HUDEP-2 (cell line): Measurements from ENCODE around the gene AMPH.

Source experiments
- DNase-seq, 76 experiments: peaks; one replicate each; lab custom pipeline; 2025; ENCODE audit not compliant: unreplicated experiment in 76 of 76; lab: John Stamatoyannopoulos, UW

The AMPH gene

DNA sequence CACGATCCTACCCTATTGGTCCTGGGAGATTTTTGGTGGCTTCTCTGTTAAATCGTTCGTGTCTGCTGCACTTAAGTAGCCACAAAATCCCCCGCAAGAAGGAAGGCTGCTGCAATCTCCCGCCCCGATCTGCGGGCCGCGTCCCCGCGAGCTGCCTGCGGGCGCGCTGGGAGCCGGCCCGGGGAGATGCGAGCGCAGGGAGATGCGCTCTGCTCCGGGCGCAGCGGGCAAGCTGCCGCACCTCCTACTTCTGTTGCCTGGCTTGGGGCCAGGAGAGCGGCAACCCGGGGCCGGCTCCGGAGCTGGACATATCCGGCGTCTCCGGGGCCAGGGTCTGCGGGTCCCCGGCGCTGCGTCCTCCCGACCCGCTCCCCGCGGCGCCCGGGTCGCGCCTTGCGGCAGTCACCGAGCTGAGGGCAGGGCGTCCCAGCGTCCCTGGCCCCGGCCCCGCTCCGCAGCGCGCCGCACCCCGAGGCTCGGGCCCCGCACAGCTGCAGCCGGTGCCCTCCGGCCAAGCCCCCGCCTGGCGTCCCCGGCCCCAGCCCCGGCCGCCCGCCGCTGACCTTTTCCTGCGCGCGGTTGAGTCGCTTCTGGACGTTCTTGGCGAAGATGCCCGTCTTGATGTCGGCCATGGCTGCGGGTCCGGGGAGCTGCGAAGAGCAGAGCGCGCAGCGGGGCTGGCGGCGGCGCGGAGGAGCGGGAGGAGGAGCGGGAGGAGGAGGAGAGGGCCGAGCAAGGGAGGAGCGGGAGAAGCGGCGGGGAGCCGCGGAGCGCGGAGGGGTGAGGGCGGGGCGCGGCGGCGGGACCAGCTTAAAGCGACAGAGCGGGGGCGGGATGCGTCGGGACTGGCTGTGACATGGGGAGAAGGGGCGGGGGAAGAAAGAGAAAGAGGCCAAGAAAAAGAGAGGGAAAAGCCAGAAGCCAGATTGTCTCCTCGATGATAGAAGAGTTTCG, at the start of gene AMPH:
Gene AMPH (minus strand): TSS at position 654 of the 954 bp plus-strand sequence. CDS start 22 bp downstream, at position 632.
- peak in 3 of 76 experiments; percentile 1 to 10 (median 3) for DNase-seq

DNA sequence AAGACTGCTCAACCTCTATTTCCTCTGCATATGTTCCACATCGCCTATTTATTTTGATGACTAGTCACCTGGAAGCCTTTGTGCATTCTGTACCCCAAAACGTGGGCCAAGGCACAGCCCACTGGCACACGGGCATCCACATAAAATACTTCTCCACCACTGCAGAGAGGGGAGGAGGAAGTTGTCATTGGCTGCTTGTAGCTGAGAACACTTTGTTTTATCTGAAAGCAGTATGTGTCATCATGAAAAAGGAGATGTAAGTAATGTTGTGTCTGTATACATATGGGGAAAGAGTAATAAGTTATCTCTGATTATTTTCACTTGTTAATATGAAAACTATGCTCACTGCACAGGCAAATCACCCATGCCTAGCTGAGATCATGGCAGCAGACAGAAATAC, 48.2 kb upstream of the AMPH start:
- no peak for DNase-seq

DNA sequence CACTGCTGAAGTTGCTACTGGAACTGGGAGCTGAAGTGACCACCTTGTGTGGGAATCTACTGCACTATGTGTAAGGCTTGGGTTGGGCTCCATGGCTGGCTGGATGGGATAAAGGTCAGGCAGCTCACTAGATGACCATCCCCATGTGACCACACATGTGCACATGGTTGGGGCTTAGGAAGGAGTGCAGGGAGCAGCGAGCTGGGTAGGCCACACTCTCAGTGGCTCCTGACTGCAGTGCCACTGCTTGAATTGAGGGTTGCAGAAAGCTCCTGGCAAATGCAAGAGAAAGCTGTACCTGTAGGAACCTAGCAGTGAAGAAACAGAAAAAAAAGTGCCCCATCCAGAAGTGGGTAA, 47.5 kb upstream of the AMPH start:
- DNase-seq, result no peak

DNA sequence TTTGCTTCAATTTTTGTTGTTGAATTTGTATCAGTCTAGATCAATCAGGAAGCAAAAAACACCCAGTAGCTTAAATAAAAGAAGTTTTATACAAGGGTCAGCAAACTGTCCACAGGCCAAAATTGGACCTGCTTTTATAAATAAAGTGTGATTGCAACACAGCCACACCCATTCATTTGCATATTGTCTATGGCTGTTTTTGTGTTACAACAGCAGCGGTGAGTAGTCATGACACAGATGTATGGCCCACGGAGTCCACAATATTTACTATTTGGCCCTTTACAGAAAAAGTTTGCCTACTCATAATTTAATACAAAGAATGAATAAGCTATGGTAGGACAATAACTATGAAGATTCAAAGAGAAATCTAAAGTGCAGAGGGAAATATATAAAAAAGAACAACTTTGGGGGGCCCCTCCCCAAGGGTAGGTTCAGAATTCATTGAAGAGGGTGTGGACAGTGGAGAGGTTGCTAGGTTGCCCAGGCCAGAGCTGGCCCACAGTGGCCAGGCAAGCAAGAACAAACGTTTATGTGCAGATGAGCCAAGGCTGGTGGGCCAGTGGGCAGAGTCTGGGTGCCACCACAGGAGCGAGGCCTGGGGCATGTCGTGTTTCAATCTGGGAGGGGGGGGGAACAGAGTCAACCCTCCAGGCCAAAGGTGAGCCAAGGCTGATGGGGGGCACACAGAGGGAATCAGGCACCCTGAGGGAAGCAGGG, 47.0 kb upstream of the AMPH start:
- DNase-seq, result no peak

DNA sequence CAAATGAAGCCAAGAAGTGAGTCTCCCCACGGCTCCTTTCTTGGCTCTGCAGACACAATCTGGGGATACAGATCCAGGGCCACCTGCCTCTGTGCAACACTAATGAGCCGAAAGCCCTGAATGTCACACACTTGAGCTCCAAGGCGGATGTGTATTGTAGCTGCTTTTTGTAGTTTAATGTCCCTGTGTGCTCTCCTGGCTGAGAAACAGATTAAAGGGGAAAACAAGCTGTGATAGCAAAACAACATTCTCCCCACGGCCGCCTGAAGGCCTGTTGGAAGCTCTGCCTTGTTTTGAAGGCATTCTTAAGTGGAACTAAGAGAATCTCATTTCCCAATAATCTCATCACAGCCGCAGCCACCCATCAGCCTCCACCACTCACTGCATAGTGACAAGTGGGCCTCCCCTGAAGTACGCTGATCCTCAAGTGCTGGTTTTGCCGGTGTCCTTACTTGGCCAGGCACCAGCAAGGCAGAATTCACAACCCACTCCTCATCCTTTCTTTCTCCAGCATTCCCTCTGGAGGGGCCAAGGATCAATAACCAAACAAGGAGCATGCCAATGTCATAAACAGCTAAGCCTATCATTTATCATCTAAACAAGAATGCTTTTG, 44.4 kb upstream of the AMPH start:
- DNase-seq, result no peak

DNA sequence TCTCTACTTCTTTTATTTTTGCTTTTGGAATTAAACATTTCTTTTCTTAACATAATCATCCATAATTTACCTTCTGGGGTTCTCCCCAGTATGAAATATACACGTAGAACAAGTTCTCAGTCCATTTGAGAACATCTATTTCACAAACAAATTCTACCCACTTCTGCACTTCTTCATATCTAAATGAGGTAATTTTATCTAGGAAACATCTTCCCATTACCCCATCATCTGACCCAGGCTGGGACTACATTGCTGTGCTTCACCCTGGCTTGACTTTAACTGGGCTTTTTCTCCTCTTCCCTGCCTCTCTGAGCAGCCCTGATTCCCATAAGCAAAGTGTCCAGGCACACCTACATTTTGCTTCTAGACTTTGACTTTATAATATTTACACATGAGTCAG, 43.3 kb upstream of the AMPH start:
- no peak for DNase-seq

DNA sequence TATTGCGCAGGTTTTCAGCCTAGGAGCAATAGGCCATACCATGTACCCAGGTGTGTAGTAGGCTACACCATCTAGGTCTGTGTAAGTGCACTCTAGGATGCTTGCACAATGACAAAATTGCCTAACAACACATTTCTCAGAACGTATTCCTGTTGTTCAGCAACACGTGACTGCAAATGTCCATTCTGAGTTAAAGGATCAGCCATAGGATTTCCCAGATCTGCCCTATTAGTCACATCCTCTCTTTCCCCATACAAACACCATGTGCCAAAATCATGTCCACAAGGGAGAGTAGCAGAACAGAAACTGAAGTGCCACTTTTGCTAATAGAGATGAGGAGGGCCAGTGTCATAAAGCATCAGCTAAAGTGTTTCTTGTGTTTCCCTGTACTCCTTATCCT, 42.6 kb upstream of the AMPH start:
- no peak for DNase-seq

DNA sequence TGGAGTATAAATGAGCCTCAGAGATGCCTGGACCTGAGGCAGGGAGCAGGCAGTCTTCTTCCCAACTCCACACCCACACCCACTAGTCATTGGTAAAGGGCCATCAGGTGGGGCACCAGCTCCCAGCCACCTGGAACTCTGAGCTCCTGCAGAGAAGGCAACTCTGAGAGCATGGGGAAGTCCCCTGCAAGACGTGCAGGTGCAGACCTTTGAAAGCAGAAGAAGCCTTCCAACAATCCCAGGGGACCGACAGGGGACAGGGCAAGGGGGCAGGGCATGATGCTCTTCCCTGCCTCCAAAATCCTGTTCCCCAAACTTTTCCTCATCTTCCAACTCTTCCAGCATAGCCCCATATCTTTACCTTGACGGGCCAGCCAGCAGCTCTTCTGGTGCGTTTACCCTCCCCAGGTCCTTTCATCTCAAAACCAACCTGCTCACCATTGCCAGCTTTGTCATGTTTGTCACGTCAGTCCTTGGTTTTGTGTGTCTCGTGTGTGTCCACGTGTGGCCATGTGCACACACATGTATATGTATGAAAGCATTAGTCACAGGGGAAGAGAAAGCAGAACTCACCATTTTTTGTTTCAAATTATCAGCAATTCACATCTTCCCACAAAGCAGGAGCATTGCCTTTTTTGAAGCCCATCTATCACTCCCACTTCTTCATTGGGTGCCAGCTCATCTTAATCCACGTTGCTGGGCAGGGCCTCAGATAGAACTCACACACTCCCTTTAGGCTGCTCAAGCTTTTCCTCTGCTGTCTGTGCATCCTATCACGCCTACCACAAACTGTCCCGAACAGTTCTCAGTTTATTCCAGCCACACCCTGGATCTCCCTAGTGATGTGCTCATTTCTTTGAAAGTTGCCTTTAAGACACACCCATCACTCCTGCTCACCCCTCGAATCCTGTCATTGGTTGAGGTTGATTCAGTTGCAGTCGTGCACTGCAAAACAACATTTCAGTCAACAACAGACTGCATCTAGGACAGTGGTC, 41.0 kb upstream of the AMPH start:
- no peak for DNase-seq

DNA sequence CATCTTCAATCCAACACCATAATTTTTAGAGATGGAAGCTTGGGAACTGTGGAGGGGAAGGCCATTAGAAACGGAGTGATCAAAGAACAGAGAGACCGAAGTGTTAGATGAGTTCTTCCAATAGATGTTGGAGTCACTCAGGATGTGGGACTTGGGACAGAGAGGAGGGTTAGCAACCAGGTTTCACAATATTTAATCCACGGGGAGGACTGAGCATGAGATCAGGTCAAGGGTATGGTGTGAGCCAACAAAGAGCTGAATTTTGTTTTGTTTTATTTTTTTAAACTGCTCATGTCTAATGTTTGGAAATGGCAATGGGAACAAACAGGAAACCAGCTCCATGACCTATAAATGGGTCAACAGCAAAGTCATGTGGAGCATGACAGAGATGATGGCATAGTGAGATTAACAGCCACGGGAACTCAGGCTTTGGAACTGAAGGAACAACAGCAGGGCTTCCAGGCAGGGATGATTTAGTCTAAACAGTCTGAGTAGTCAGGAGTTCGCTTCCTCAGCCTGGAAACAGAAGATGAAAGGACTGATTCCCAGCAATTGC, 38.9 kb upstream of the AMPH start:
- DNase-seq, result no peak

DNA sequence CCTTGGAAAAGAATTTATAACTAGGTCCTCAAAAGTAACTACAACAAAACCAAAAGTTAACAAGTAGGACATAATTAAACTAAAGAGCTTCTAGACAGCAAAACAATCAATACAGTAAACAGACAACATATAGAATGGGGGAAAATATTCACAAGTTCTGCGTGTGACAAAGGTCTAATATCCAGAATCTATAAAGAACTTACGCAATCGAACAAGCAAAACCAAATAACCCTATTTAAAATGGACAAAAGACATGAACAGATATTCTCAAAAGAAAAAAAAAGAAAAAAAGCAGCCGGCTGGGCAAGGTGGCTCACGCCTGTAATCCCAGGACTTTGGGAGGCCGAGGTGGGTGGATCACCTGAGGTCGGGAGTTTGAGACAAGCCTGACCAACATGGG, 33.8 kb upstream of the AMPH start:
- no peak for DNase-seq

DNA sequence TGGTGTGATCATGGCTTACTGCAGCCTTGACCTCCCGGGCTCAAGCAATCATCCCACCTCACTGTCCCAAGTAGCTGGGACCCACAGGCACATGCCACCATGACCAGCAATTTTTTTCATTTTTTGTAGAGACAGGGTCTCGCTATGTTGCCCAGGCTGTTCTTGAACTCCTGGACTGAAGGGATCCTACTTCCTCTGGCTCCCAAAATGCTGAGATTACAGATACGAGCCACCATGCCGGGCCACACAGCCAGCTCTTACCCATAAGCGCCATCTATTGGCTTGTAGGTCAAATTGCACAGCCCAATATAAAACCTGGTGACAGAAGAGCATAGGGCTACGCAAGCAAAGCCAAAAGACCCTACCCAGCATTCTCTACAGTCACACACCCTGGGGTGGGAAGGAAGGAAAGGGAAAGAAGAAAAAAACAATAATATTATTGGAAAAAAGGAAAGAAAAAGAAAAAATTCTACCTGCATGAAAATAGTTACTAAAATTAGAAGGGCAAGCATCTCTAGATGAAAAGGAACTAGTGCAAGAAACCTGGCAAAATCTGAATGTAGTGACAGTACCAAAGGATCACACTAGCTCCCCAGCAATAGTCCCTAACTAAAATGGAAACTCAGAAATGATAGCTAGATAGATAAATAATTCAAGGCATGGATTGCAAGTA, 29.4 kb upstream of the AMPH start:
- peak in 23 of 76 experiments; percentile 1 to 53 (median 10) for DNase-seq

DNA sequence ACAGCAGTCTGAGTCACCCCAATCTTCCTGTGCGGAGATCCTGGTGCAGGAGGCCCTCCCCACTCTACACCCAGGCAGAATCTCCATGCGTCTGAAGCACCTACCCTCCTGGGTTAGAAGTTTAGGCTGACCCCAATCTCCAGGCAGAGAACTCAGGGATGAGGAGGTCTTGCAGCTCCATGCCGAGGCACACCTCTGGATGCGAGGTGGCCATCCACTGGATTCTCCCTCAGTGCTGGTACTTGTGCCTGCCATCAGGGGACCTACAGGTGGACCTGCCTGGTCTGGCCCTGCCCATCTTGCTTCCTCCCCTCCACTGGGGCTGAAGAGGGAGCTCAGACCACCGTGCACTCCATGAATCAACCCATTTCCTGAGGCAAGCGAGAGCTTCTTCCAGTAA, 28.8 kb upstream of the AMPH start:
- no peak for DNase-seq

DNA sequence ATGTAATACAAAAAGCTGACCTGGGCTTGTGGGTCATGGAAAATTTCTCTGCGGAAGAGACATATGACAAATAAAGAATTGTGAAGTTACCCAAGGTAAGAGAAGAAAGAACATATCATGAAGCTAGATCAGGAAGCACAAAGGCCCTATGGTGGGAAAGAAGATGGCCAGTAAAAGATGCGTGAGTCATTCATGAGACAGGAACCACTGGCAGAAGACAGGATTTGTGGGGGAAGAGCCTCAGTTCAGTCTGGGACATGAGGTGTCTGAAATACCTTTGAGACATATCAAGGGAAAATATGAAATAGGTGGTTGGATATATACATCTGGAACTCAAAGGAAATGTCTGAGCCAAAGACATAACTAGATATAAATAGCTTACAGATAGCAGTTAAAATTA, 27.7 kb upstream of the AMPH start:
- DNase-seq, result no peak

DNA sequence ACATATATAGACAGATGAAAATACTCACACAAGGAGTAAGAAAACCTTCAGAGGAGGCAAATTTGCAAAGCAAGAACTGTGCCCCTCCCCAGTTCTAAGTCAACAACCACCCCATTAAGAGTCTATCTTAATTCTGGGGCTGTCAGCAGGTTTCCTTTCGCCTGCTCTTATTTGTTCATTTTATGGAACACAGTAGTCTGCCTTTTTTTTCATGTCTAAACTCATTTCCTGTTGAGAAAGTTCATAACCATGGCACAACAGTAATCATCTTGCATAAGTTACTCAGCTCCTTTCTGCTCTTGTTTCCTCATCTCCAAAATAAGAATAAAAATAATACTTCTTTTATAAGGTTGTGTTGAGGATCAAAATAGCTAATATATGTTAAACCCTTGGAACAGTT, 25.8 kb upstream of the AMPH start:
- DNase-seq, result no peak

DNA sequence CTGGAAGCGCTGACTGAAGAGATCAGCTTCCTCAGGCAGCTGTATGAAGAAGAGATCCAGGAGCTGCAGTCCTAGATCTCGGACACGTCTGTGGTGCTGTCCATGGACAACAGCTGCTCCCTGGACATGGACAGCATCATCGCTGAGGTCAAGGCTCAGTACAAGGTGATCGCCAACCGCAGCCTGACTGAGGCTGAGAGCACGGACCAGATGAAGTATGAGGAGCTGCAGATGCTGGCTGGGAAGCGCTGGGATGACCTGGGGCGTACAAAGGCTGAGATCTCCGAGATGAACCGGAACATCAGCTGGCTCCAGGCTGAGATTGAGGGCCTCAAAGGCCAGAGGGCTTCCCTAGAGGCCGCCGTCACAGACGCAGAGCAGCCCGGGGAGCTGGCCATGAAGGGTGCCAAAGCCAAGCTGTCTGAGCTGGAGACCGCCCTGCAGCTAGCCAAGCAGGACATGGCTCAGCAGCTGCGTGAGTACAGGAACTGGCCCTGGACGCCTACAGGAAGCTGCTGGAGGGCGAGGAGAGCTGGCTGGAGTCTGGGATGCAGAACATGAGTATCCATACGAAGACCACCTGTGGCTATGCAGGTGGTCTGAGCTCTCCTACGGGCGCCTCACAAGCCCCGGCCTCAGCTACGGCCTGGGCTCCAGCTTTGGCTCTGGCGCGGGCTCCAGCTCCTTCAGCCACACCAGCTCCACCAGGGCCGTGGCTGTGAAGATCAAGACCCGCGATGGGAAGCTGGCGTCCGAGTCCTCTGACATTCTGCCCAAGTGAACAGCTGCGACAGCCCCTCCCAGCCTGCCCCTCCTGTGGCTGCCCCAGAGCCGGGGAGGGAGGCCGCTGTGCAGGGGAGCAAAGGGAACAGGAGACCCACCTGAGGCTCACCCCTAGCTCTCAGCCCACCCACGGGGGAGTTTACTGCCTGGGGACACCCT, 24.9 kb upstream of the AMPH start:
- no peak for DNase-seq

DNA sequence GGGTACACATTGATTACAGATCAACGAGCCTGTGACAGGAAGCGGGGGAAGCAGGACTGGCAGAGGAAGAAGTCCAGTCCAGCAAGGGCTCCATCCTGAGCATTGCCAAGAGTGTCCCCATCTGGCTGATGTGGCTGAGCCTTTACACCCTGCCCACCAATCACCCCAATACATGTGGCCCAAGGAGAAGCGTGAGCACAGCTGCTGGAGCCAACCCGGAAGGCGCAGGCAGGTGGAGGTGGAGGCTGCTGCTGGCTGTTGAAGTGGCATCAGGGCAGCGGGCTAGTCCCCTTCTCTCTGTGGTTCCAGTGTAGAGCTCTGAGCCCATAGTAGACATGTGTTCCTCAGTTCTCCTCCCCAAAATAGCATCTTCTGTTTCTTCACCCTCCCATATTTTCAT, 6.8 kb upstream of the AMPH start:
- no peak for DNase-seq

DNA sequence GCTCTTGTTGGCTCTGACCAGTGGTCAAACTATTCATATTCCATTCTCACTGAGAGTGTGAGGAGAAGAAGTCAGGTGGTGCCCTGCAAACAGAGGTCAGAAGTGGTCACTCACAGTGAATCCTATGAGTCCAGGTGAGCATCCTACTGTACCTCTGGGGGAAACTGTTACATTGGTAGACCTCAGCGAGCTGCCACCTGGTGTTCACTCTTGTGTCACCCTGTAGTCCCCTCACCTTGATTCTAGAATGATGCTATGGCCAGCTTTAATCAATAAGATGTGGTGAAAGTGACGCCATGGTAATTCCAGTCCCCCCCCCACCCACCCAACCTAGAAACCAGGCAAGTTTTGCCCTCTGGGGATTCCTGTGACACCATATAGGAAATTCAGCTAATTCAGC, 1.2 kb upstream of the AMPH start:
- DNase-seq, result no peak
